DLD1 (cell line): ENCODE data around the gene C1orf105.

ENCODE experiments used
- in situ Hi-C: cut with HindIII; loops from 2 replicates; pipeline ENCODE4 v1.10.0; 2017; ENCODE audit warnings: low sequenced_read_pairs

The C1orf105 gene

DNA sequence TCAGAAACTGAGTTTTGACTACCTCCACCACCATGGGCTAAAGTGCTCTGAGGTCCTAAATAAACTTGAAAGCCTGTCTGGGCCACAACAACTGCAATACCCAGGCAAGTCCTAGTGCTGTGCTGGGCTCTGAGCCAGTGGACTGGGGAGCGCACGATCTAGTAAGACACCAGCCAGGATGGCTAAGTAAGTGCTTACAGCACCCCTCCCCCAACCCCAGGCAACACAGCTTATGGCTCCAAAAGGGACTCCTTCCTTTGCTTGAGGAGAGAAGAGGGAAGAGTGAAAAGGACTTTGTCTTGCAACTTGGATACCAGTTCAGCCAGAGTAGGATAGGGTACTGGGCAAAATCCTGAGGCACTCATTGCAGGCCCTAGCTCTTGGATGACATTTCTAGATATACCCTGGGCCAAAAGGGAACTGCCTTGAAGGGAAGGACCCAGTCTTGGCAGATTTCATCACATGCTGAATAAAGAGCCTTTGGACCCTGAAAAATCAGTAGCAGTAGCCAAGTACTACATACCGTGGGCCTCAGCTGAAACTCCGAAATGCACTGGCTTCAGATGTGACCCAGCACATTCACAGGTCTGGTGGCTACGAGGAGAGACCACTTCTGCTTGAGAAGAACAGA, 1.6 kb downstream of the C1orf105 start:
- in situ Hi-C loops = loop anchor here (25.0 kb wide), 2 partner anchors 410 to 635 kb away; partner anchors contain the start of gene METTL13

DNA sequence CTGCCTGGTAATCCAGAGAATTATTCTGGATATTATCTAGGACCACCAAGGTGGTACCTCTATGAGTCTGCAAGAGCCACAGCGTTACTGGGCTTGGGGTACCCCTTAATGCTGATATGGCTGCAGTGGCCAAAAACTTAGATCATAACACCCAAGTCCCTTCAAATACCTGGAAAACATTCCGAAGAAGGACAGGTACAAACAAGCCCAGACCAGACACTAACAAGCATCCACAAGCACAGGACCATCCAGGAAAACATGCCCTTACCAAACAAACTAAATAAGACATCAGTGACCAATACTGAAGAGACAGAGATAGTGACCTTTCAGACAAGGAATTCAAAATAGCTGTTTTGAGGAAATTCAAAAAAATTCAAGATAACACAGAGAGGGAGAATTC, 2.9 kb downstream of the C1orf105 start:
- in situ Hi-C loops = loop anchor here (25.0 kb wide), 2 partner anchors 411 to 636 kb away; partner anchors contain the start of gene METTL13

DNA sequence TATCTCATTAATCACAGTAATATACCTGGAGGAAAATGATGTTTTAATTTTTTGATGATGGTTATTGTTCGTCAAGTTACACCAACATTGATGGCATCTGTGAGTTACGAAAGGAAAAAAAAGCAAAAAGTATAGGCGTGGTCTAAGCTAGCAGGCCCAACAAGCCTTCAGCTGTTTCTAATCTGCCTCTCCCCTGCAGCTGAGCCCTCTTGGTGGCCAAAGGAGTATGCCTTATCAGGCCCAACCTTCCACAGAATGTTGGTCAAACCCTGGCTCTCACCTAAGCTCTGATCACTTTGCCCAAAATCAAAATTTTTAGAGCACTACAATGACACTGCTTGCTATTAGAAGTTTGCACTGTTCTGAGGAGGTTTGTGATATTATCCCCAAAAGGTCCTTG, 4.9 kb downstream of the C1orf105 start:
- in situ Hi-C loops = loop anchor here (25.0 kb wide), 1 partner anchor 287 kb away; no protein-coding TSS in a partner anchor

GRCh38 chr1:172427191-172427590, 6.7 kb downstream of the C1orf105 start:
- in situ Hi-C loops = loop anchor here (25.0 kb wide), 1 partner anchor 285 kb away; no protein-coding TSS in a partner anchor

DNA sequence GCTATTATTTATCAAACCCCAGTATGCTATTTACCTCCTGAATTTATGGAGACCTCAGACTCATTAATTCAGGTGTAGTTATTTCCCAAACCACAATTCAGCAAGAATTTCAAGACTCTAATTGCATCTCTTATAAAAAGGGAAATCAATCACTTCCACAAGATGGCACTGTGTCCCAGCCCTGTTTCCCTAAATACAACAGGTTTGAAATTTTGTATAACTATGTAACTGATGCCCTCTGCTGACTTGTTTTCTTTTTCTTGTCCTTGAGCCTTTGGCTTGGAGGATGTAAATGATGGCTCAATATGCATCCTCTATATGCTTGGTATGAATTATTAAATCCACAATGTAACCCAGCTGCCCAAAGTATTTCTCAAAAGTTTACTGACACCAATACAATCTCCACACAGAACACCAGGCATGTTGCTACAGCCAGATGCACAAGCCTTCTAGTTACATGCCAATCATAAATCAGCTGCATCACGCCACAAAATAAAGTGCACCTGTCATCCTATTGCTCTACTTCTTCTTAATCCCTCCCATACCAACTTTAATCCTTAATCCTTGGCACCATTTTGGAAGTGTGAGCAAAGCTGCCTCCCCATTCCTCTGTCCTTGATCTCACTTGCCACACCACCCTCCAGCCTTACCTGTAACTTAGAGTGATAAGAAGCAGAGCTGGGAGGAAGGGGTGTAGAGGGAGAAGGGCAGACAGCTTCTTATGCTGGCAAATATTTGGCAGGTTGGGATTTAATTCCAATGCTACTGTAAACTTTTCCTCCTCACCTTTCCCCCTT, 9.0 kb downstream of the C1orf105 start:
- in situ Hi-C loops = loop anchor here (25.0 kb wide), 1 partner anchor 283 kb away; no protein-coding TSS in a partner anchor

DNA sequence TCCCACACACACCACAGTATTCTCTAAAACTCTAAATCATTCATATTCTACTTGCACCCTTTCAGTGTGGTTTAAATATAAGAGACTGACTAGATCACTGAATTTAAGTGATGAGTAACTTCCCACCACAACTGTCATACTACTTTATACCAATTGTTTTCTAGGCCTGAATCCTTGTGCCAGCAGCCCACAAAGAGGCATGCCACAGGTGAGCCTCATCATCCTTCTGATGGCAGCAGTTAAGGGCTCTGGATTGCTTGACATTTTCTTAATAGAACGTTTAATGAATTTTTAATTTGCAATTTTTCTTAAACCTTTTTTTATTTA, 9.6 kb downstream of the C1orf105 start:
- in situ Hi-C loops = loop anchor here (25.0 kb wide), 1 partner anchor 282 kb away; no protein-coding TSS in a partner anchor

DNA sequence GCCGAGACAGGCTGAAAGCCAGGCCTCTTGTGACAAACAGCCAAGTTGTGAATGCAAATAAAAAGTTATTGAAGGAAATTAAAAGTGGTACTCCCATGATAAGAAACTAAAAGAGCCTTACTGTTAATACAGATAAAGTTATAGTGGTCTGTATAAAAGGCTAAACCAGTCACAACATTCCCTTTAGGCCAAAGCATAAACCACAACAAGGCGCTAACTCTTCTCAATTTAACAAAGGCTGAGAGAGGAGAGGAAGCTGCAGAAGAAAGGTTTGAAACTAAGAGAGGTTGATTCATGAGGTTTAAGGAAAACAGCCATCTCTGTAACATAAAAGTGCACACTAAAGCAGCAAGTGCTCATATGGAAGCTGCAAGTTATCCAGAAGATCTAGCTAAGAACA, 10.7 kb downstream of the C1orf105 start:
- in situ Hi-C loops = loop anchor here (25.0 kb wide), 1 partner anchor 281 kb away; no protein-coding TSS in a partner anchor

DNA sequence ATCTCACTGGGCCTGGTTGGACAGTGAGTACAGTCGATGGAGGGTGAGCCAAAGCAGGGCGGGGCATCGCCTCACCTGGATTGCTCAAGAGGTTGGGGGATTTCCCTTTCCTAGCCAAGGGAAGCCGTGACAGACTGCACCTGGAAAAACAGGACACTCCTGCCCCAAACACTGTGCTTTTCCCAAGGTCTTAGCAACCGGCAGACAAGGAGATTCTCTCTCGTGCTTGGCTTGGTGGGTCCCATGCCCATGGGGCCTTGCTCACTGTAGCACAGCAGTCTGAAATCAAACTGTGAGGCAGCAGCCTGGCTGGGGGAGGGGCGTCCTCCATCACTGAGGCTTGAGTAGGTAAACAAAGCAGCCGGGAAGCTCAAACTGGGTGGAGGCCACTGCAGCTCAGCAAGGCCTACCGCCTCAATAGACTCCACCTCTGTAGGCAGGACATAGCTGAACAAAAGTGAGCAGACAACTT, 11.3 kb downstream of the C1orf105 start:
- in situ Hi-C loops = loop anchor here (25.0 kb wide), 1 partner anchor 281 kb away; no protein-coding TSS in a partner anchor

DNA sequence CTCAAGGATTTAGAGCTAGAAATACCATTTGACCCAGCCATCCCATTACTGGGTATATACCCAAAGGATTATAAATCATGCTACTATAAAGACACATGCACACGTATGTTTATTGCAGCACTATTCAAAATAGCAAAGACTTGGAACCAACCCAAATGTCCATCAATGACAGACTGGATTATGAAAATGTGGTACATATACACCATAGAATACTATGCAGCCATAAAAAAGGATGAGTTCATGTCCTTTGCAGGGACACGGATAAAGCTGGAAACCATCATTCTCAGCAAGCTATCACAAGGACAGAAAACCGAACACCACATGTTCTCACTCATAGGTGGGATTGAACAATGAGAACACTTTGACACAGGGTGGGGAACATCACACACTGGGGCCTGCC, 16.7 kb downstream of the C1orf105 start:
- in situ Hi-C loops = loop anchor here (25.0 kb wide), 1 partner anchor 275 kb away; no protein-coding TSS in a partner anchor

- in situ Hi-C loops = loop anchor here (25.0 kb wide), 1 partner anchor 270 kb away; no protein-coding TSS in a partner anchor
These were observed 21.9 kb downstream of the C1orf105 start for GRCh38 chr1:172442404-172442803.

GRCh38 chr1:172442843-172443565, 22.5 kb downstream of the C1orf105 start:
- in situ Hi-C loops = loop anchor here (25.0 kb wide), 1 partner anchor 269 kb away; no protein-coding TSS in a partner anchor

DNA sequence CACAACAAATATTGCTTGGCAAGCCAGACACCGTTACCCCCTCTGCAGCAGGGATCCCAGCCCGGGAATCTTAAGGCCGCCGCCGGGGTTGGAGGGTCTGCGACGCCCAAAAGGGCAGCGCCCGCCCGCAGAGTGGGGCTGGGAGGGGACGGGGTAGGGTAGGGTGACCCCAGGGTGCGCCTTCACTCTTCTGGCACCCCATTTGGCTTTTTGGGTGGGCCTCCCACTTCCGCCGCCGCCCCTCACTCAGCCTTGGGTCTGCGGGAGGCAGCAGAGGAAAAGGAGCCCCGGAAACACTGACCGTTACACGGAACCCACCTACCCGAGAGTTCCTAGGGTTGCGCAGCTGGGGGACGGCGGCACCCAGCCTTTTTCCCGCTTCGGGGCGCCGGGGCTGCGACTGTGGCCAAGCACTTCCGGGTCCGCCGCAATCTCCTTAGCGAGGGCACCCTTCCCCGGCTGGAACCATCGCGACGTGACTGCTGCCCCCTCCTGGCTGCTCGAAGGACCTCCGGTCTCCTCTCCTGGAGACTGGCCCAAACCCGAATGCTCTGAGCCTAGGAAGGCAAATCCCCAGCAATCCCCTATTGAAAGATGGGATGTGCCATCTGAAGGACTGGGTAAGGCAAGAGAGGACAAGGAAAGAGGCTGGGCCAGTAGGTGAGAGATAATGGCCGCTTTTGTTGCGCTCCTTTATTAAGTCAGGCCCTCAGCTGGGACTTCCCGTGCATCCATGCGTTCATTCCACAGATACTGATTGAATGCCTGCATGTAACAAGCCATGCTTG, 23.4 kb downstream of the C1orf105 start, which contains the start of gene PIGC:
Gene PIGC (minus strand): TSS at position 404 of the 788 bp plus-strand sequence. CDS start 1,447 bp downstream, outside the sequence.
- in situ Hi-C loops = loop anchor here (25.0 kb wide), 1 partner anchor 268 kb away; no protein-coding TSS in a partner anchor

- in situ Hi-C loops = loop anchor here (25.0 kb wide), 1 partner anchor 266 kb away; no protein-coding TSS in a partner anchor
These were observed 26.1 kb downstream of the C1orf105 start for GRCh38 chr1:172446547-172446946.

GRCh38 chr1:172447641-172448040, 27.2 kb downstream of the C1orf105 start:
- in situ Hi-C loops = loop anchor here (25.0 kb wide), 1 partner anchor 265 kb away; no protein-coding TSS in a partner anchor

DNA sequence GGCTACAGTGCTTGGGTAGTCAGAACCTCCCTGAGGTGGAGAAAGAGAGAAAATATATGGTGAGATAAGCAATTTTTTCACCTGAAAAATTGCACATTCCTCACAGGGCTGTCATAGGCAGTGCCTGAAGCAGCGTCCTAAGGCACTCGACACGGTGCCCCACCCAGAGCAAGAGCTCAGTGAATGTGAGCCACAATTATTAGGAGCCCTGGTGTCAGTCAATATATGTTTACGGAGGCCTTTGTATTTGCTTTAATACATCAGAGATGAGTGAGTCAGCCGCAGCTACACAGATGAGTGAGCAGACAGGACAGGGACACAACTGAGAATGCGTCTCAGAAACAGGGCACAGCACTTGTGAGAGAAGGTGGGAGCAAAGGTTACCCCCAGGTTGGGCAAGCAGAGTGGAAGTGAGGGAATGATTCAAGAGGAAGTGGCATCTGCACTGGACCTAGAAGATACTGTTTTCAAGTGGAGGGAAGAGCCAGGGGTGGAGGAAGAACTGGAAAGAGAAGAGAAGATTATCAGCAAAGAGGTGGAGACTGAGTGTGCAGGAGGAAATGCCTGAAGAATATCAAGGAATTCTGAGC, 28.6 kb downstream of the C1orf105 start:
- in situ Hi-C loops = loop anchor here (25.0 kb wide), 1 partner anchor 263 kb away; no protein-coding TSS in a partner anchor

DNA sequence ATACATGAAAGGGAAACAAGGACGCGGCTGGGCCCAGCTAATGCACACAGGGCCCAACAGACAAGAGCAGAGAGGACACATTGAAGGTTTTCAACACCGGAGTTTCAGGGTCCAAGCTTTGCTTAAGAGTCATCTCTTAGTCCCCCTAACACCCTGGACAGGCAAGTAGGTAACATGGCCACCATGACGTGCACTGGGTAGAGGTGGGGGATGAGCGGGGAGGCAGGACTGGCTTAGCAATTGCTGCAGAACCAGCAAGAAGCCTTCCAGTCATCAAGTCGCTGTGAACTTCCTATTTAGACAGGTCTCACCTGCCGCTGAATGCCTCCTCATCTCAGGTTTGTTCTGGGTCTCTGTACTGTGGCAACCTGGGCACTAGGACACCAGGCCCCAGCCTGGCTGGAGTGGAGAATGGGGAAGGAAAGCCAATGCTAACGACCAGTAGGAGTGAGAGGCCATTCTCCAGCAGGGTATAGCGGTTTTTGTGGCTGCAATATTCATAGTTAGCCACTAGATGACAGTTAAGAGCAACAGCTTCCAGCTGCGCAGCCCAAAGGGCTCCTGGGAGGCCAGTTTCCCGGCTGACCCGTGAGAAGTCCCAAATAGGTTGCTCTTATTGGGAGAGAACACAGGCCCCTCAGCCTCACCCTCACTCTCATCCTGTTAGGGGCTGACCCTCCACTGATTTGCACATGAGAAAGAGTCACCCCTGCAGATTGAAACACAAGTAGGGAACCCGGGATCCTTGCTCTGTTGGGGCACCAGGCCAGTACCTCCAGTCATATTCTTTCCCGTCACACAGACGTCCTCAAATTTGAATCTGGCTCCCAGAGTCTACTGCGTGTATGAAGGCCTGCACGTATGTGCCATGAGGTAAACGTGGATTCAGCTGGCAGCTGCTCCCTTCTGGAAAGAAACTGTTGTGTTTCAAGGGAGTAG, 29.4 kb downstream of the C1orf105 start:
- in situ Hi-C loops = loop anchor here (25.0 kb wide), 1 partner anchor 262 kb away; no protein-coding TSS in a partner anchor

GRCh38 chr1:172450524-172450885, 30.0 kb downstream of the C1orf105 start:
- in situ Hi-C loops = no loop called here

- in situ Hi-C loops = no loop called here
These were observed 30.5 kb downstream of the C1orf105 start for GRCh38 chr1:172451002-172451443.
